Measurements from ENCODE around the gene DNM1L.

DNM1L gene

GRCh38 chr12:32789916-32790315 is 110.8 kb downstream of the DNM1L start:
- no peaks in the 10 kb centered on the region for H3K27me3 ChIP-seq (ENCODE audit: insufficient read depth, poor library complexity, severe bottlenecking)
- H3K27ac ChIP-seq (replicated peaks), result no peak overlapping the region
- H3K4me3 ChIP-seq (replicated peaks; ENCODE audit: insufficient read depth, low read length), result no peak overlapping the region
- DNase-seq (ENCODE audit: low read depth in 1 of 2, low spot score in 1 of 2), result no peak
- TF ChIP-seq CTCF (IDR thresholded peaks at IDR 0.05; ENCODE audit: insufficient read depth, low read length), result no peak
- no peak for TF ChIP-seq SPI1 (IDR thresholded peaks at IDR 0.05; ENCODE audit: borderline replicate concordance, low read depth)
- no peak for TF ChIP-seq POLR2AphosphoS5 (IDR thresholded peaks at IDR 0.05; ENCODE audit: low read depth)
- no peak for TF ChIP-seq GABPA (IDR thresholded peaks at IDR 0.05; ENCODE audit: low read depth)
- TF ChIP-seq REST (IDR thresholded peaks at IDR 0.05; ENCODE audit: insufficient replicate concordance, low read depth), result no peak

GRCh38 chr12:32794281-32794680 is 115.2 kb downstream of the DNM1L start:
- H3K27ac ChIP-seq (replicated peaks), result no peak overlapping the region
- TF ChIP-seq POLR2AphosphoS5 (IDR thresholded peaks at IDR 0.05; ENCODE audit: low read depth) (no peak), REST (IDR thresholded peaks at IDR 0.05; ENCODE audit: insufficient replicate concordance, low read depth) (no peak), GABPA (IDR thresholded peaks at IDR 0.05; ENCODE audit: low read depth) (no peak), CTCF (IDR thresholded peaks at IDR 0.05; ENCODE audit: insufficient read depth, low read length) (no peak), SPI1 (IDR thresholded peaks at IDR 0.05; ENCODE audit: borderline replicate concordance, low read depth) (no peak)
- H3K27me3 ChIP-seq (ENCODE audit: insufficient read depth, poor library complexity, severe bottlenecking), result no peaks in the 10 kb centered on the region
- no peak overlapping the region for H3K4me3 ChIP-seq (replicated peaks; ENCODE audit: insufficient read depth, low read length)
- DNase-seq (ENCODE audit: low read depth in 1 of 2, low spot score in 1 of 2), result no peak
